Measurements from ENCODE around the gene SH3TC1.

Gene SH3TC1

DNA sequence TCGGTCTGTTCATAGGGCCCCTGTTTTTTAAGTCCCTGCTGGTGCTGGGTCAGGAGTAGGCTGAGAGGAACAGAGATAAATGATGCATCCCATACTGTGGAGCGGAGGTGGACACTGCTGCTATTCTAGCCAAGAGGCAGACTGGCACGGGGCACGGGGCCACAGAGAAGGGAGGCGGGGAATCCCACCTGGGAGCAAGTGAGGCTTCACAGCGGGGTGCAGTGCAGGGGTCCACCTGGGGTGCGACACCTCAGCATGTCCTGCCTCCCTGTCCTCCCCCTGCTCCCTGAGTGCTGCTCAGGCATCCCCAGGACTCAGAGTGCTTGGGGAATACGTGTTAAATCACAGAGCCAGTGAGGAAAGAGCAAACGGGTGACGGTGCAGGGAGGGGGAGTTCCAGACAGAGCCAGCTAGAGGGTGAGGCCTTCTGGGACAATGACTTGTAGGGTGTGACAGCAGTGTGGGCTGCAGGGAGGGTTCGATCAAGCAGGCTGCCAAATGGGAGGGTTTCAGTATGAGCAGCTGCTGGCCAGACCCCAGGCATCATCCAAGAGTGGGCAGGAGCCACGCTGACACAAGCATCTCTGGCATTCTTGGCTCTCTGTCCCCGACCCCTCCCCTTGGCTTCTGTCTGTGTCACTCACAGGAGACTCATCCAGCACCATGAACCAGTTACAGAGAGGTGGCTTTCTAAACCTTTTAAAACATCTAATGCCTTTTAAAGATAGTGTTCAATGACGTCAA lies 56.8 kb downstream of the SH3TC1 start:
- in situ Hi-C loops (cut with HindIII; ENCODE audit: low pct_unique_long_range_greater_than_20kb, low sequenced_read_pairs): no loop called here
- DNase-seq (ENCODE audit: low read depth in 1 of 2, low spot score in 1 of 2): no peak
- TF ChIP-seq JUND (IDR thresholded peaks at IDR 0.05; ENCODE audit: low read depth): no peak

GRCh38 chr4:8257854-8258253 lies 58.8 kb downstream of the SH3TC1 start:
- DNase-seq (ENCODE audit: low read depth in 1 of 2, low spot score in 1 of 2): no peak
- no peak for TF ChIP-seq JUND (IDR thresholded peaks at IDR 0.05; ENCODE audit: low read depth)

GRCh38 chr4:8258552-8259212 lies 59.6 kb downstream of the SH3TC1 start:
- no peak for DNase-seq (ENCODE audit: low read depth in 1 of 2, low spot score in 1 of 2)
- in situ Hi-C loops (cut with HindIII; ENCODE audit: low pct_unique_long_range_greater_than_20kb, low sequenced_read_pairs): no loop called here
- no peak for TF ChIP-seq JUND (IDR thresholded peaks at IDR 0.05; ENCODE audit: low read depth)

More at GRCh38 chr4:8257854-8258253, 58.8 kb downstream of the SH3TC1 start:
- in situ Hi-C loops (cut with HindIII; ENCODE audit: low pct_unique_long_range_greater_than_20kb, low sequenced_read_pairs): no loop called here

DNA sequence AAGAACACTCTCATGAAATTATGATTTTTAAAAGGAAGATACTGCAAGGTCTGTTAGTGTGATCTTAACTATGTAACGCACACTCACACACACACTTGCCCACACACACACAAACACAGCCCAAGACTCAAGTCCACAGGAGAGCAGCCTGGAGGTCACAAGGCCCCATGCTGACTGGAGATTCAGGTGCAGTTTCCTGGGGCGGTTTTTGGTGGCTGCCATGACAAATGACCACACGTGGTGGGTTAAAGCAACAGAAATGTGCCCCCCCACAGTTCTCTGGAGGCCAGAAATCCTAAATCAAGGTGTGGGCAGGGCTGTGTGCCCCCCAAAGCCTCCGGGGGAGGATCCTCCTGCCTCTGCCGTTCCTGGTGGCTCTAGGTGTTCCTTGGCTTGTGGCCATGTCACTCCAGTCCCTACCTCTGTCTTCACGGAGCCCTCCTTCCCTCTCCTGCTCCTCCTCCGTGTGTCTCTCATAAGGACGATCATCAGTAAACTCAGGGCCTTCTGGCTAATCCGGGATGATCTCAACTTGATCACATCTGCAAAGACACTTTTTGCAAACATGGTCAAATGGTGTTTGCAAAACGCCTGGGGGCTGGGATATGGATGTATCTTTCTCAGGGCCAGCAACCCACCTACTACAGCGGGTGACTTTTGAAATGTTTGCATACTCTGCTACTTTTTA lies 60.8 kb downstream of the SH3TC1 start:
- no peak for DNase-seq (ENCODE audit: low read depth in 1 of 2, low spot score in 1 of 2)
- in situ Hi-C loops (cut with HindIII; ENCODE audit: low pct_unique_long_range_greater_than_20kb, low sequenced_read_pairs): no loop called here
- no peak for TF ChIP-seq JUND (IDR thresholded peaks at IDR 0.05; ENCODE audit: low read depth)

DNA sequence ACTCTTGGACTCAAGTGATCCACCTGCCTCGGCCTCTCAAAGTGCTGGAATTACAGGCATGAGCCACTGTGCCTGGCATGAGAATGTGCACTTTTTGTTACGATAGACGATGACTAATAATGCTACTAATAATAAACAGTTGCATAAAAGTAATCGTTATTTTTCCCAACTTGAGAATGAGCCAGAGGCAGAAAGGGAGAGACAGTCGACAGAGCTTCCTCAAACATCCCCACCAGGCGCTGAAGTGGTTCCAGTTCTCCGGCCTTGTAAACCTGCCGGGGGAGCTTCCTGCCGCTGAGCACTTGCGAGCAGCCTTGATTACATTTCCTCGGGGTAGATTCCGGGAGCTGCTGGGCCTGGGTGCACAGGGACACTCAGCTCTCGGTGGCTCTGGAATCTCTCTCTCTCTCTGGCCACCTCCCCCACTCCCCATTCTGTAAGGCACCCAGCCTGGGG lies 61.6 kb downstream of the SH3TC1 start:
- peak; percentile 38 to 39 for DNase-seq (ENCODE audit: low read depth in 1 of 2, low spot score in 1 of 2)

GRCh38 chr4:8261851-8262535 lies 62.9 kb downstream of the SH3TC1 start:
- in situ Hi-C loops (cut with HindIII; ENCODE audit: low pct_unique_long_range_greater_than_20kb, low sequenced_read_pairs): no loop called here
- TF ChIP-seq JUND (IDR thresholded peaks at IDR 0.05; ENCODE audit: low read depth): no peak
- no peak for DNase-seq (ENCODE audit: low read depth in 1 of 2, low spot score in 1 of 2)

More for the DNA sequence above, 61.6 kb downstream of the SH3TC1 start:
- no peak for TF ChIP-seq JUND (IDR thresholded peaks at IDR 0.05; ENCODE audit: low read depth)
- in situ Hi-C loops (cut with HindIII; ENCODE audit: low pct_unique_long_range_greater_than_20kb, low sequenced_read_pairs): no loop called here

- TF ChIP-seq JUND (IDR thresholded peaks at IDR 0.05; ENCODE audit: low read depth): no peak
- in situ Hi-C loops (cut with HindIII; ENCODE audit: low pct_unique_long_range_greater_than_20kb, low sequenced_read_pairs): no loop called here
- DNase-seq (ENCODE audit: low read depth in 1 of 2, low spot score in 1 of 2): no peak
Measured at GRCh38 chr4:8262637-8263322, 63.7 kb downstream of the SH3TC1 start.

GRCh38 chr4:8263397-8263796 lies 64.3 kb downstream of the SH3TC1 start:
- no peak for TF ChIP-seq JUND (IDR thresholded peaks at IDR 0.05; ENCODE audit: low read depth)
- in situ Hi-C loops (cut with HindIII; ENCODE audit: low pct_unique_long_range_greater_than_20kb, low sequenced_read_pairs): no loop called here
- no peak for DNase-seq (ENCODE audit: low read depth in 1 of 2, low spot score in 1 of 2)

GRCh38 chr4:8264106-8264505 lies 65.0 kb downstream of the SH3TC1 start:
- TF ChIP-seq JUND (IDR thresholded peaks at IDR 0.05; ENCODE audit: low read depth): no peak
- DNase-seq (ENCODE audit: low read depth in 1 of 2, low spot score in 1 of 2): no peak
- in situ Hi-C loops (cut with HindIII; ENCODE audit: low pct_unique_long_range_greater_than_20kb, low sequenced_read_pairs): no loop called here

- DNase-seq (ENCODE audit: low read depth in 1 of 2, low spot score in 1 of 2): no peak
- in situ Hi-C loops (cut with HindIII; ENCODE audit: low pct_unique_long_range_greater_than_20kb, low sequenced_read_pairs): no loop called here
- no peak for TF ChIP-seq JUND (IDR thresholded peaks at IDR 0.05; ENCODE audit: low read depth)
Measured at GRCh38 chr4:8265171-8265929, 66.3 kb downstream of the SH3TC1 start.

DNA sequence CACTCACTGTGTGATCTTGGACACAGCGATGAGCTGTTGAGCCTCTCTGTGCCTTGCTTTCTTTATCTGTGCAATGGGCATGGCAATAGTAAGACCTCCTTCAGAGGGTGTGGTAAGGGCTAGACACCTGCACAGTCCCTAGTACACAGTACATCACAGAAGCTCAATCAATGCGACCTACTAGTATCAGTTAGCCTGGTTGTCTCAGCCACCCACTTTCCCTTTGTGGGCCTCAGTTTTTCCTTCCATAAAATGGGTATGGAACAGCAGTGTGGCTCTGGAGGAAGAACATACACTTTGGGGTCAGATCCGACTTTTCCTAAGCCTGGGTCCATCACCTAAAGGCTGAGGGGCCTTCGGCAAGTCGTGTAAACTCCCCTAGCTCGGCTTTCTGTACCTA lies 67.0 kb downstream of the SH3TC1 start:
- DNase-seq (ENCODE audit: low read depth in 1 of 2, low spot score in 1 of 2): no peak
- no peak for TF ChIP-seq JUND (IDR thresholded peaks at IDR 0.05; ENCODE audit: low read depth)
- in situ Hi-C loops (cut with HindIII; ENCODE audit: low pct_unique_long_range_greater_than_20kb, low sequenced_read_pairs): no loop called here

Data from T47D (cell line).